PFSK-1 (cell line): ENCODE data around the gene BCAT1.

Experiments
- FOXP2 ChIP-seq: optimal IDR thresholded peaks from 2 replicates; pipeline ENCODE3; 2011; ENCODE audit warnings: borderline replicate concordance, control low read depth, inconsistent platforms; ENCODE audit not compliant: insufficient read depth; ENCODE audit errors: extremely low read length, extremely low read depth
- POLR2AphosphoS5 ChIP-seq: IDR thresholded peaks from 2 replicates; pipeline ENCODE4 v1.6.1; 2012; ENCODE audit warnings: low read depth, mild to moderate bottlenecking, control low read depth, low read length, moderate library complexity
- TAF1 ChIP-seq: IDR thresholded peaks from 2 replicates; pipeline ENCODE4 v1.6.1; 2012; ENCODE audit warnings: low read length, control low read depth, borderline replicate concordance; ENCODE audit not compliant: insufficient read depth
- TF ChIP-seq, protein P1 (sequence below), 2 experiments: IDR thresholded peaks; 2 replicates each; pipeline versions ENCODE4 v1.6.1 to v1.8.0; 2011 to 2012; ENCODE audit warnings: low read depth in 2 of 2, low read length in 2 of 2, control low read depth in 1 of 2, inconsistent platforms in 1 of 2, mild to moderate bottlenecking in 1 of 2, moderate library complexity in 1 of 2; ENCODE audit not compliant: insufficient read depth in 1 of 2

DNA sequence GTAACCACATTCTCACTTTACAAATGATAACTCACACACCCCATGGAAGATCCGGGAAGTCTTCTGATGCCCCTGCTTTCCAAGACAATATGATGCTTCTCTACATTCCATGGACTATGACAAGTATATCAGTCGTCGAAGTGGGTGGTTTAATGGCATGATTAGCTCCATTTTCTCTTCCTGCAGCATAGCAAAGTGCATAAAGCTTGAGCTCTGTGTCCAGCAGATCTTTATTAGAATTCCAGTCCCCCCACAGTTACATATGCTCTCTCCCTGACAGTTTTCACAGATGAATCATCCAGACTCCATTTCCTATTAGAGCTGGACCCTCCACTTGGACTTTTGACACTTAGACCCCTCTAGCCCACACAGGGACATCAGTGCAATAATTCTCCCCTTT, 174.9 kb downstream of the BCAT1 start:
- TF ChIP-seq POLR2AphosphoS5 (no peak), TAF1 (no peak), FOXP2 (no peak)
- TF ChIP-seq, protein P1, sequence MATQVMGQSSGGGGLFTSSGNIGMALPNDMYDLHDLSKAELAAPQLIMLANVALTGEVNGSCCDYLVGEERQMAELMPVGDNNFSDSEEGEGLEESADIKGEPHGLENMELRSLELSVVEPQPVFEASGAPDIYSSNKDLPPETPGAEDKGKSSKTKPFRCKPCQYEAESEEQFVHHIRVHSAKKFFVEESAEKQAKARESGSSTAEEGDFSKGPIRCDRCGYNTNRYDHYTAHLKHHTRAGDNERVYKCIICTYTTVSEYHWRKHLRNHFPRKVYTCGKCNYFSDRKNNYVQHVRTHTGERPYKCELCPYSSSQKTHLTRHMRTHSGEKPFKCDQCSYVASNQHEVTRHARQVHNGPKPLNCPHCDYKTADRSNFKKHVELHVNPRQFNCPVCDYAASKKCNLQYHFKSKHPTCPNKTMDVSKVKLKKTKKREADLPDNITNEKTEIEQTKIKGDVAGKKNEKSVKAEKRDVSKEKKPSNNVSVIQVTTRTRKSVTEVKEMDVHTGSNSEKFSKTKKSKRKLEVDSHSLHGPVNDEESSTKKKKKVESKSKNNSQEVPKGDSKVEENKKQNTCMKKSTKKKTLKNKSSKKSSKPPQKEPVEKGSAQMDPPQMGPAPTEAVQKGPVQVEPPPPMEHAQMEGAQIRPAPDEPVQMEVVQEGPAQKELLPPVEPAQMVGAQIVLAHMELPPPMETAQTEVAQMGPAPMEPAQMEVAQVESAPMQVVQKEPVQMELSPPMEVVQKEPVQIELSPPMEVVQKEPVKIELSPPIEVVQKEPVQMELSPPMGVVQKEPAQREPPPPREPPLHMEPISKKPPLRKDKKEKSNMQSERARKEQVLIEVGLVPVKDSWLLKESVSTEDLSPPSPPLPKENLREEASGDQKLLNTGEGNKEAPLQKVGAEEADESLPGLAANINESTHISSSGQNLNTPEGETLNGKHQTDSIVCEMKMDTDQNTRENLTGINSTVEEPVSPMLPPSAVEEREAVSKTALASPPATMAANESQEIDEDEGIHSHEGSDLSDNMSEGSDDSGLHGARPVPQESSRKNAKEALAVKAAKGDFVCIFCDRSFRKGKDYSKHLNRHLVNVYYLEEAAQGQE (IDR thresholded peaks at IDR 0.05; ENCODE audit: insufficient read depth in 1 of 2, low read depth in 2 of 2, low read length in 2 of 2) = no peak
